Sigmoid colon (tissue), 7 donors: ENCODE results near the gene SLC44A5. TPM values are rescaled to one million over a fixed set of nuclear protein-coding genes. Genes with fewer than 3 reads are reported as not detected.
"Not testable (repeated sequence)": the region's sequence is repeated elsewhere in the genome, so short reads cannot be mapped to it uniquely, and the experiment has no call there.

Source experiments
- DNase-seq: peaks from one replicate; pipeline ENCODE4 v3.0.0-alpha.2; 2019
- H3K27ac ChIP-seq, 4 donors: fragments of 200-600 bp; sonication (generic); one replicate each; pipeline ENCODE4 v1.5.1; 2016 to 2019; ENCODE audit warnings: mild to moderate bottlenecking in 1 of 4
- H3K27me3 ChIP-seq, 3 donors: fragments of 200-600 bp; sonication (generic); one replicate each; pipeline ENCODE4 v1.5.1; 2019; ENCODE audit warnings: mild to moderate bottlenecking in 1 of 3
- H3K36me3 ChIP-seq, 4 donors: fragments of 200-600 bp; sonication (generic); one replicate each; pipeline ENCODE4 v1.5.1; 2016 to 2019
- H3K4me1 ChIP-seq, 4 donors: fragments of 200-600 bp; sonication (generic); one replicate each; pipeline ENCODE4 v1.5.1; 2017 to 2019
- H3K4me3 ChIP-seq, 4 donors: fragments of 200-600 bp; sonication (generic); one replicate each; pipeline ENCODE4 v1.5.1; 2017 to 2019; ENCODE audit warnings: mild to moderate bottlenecking in 2 of 4, moderate library complexity in 1 of 4
- H3K9me3 ChIP-seq, 4 donors: fragments of 200-600 bp in 3 of 4; sonication (generic) in 3 of 4; one replicate each; pipeline versions ENCODE4 v1.5.1 to v1.6.1; 2013 to 2019
- EP300 ChIP-seq, 4 donors: sonication (generic); formaldehyde crosslinking; IDR thresholded peaks; one replicate each; pipeline ENCODE4 v1.6.1; 2017; ENCODE audit warnings: antibody characterized with exemption in 4 of 4
- POLR2A ChIP-seq, 2 donors: fragments of 450-650 bp; IDR thresholded peaks; one replicate each; pipeline ENCODE4 v1.6.1; 2016; ENCODE audit warnings: antibody characterized with exemption in 2 of 2, mild to moderate bottlenecking in 2 of 2, moderate library complexity in 2 of 2
- POLR2AphosphoS5 ChIP-seq, 4 donors: sonication (generic); formaldehyde crosslinking; IDR thresholded peaks; one replicate each; pipeline ENCODE4 v1.6.1; 2017; ENCODE audit warnings: antibody characterized with exemption in 4 of 4
- WGBS, 2 donors: extraction: QIAGEN DNeasy Blood & Tissue Kit; methylation state at CpG; one replicate each; pipeline ENCODE4 v1.1.7; 2013; 5-methylcytosine and 5-hydroxymethylcytosine counted together
- intact Hi-C: fragments of 100-400 bp; cut with DNase I; formaldehyde crosslinking; loops from one replicate; pipeline ENCODE4 v1.15.1; 2023
- polyA plus RNA-seq, 3 donors: library from polyadenylated mRNA; stranded (reverse); fragments of 200-250 nt; gene quantifications; one replicate each; pipeline ENCODE4 v1.2.3, GENCODE V29; 2013
- total RNA-seq, 4 donors: library from RNA; depleted of rRNA; stranded (reverse); fragments of >200 nt; gene quantifications; one replicate each; pipeline ENCODE4 v1.1.0, GENCODE V29; 2016
- TF ChIP-seq, protein P1 (sequence below), 4 experiments: fragments of 450-650 bp in 3 of 4; fragments of 200-600 bp in 1 of 4; IDR thresholded peaks; one replicate each; pipeline ENCODE4 v1.5.1; 2016 to 2019; ENCODE audit warnings: antibody characterized with exemption in 4 of 4, mild to moderate bottlenecking in 3 of 4, moderate library complexity in 2 of 4
- donor health status: healthy with polysubstance abuse.
- donor health status: Bipolar disorder and iron deficiency.
- donor health status: healthy.

Gene SLC44A5
- total and polyA plus RNA-seq, 7 donors = 0.36 to 1.4 (median 0.67) TPM; not detected in 1

DNA sequence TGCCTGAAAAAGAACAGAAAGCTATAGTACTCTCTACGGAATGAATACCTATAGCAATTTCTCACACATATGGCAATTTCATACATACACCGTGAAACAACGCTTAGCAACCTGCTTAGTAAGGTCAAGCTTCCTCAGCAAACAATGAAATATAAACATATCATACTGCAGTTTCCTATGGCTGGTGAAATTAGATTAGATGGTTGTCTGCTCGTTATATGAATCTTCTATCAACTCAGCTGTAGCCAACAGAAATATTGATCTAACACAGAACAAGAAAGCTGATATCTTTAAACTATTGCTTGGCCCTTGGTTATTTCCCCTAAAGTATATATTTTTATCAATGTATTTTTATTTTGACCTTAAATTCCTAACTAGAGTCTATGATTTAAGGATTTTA is 187.8 kb downstream of the SLC44A5 start:
- no peaks in the 10 kb centered on the region for H3K4me1 ChIP-seq
- intact Hi-C loops = no loop called here
- no peak for DNase-seq
- WGBS, 2 donors = 22 to 50% methylated on average over 4 of the region's 4 CpGs
- H3K4me3 ChIP-seq = no peak overlapping the region
- TF ChIP-seq, protein P1, sequence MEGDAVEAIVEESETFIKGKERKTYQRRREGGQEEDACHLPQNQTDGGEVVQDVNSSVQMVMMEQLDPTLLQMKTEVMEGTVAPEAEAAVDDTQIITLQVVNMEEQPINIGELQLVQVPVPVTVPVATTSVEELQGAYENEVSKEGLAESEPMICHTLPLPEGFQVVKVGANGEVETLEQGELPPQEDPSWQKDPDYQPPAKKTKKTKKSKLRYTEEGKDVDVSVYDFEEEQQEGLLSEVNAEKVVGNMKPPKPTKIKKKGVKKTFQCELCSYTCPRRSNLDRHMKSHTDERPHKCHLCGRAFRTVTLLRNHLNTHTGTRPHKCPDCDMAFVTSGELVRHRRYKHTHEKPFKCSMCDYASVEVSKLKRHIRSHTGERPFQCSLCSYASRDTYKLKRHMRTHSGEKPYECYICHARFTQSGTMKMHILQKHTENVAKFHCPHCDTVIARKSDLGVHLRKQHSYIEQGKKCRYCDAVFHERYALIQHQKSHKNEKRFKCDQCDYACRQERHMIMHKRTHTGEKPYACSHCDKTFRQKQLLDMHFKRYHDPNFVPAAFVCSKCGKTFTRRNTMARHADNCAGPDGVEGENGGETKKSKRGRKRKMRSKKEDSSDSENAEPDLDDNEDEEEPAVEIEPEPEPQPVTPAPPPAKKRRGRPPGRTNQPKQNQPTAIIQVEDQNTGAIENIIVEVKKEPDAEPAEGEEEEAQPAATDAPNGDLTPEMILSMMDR (IDR thresholded peaks at IDR 0.05) = no peak
- TF ChIP-seq POLR2A (IDR thresholded peaks at IDR 0.05) (no peak), EP300 (IDR thresholded peaks at IDR 0.05) (no peak), POLR2AphosphoS5 (IDR thresholded peaks at IDR 0.05) (no peak)
- H3K36me3 ChIP-seq = no peaks in the 10 kb centered on the region
- H3K9me3 ChIP-seq = no peaks in the 10 kb centered on the region
- H3K27ac ChIP-seq = no peak overlapping the region
- no peaks in the 10 kb centered on the region for H3K27me3 ChIP-seq

DNA sequence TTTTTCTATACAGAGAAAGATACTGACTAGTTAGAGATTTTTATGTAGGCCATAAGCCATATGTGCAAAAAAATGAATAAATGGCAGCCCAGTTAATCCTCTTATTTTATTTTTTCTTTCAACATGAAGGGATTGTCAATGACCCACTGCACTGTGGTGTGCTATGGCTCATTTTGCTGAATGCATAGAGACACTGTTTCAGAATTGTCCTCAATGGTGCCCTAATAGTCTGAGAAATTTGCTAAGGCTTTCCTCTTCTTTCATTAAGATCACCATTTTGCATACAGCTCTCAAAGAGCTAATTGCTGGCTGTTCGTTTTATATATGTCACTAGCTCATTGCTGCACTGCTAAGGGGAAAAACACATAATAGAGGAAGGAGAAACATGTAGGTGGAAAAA is 189.5 kb downstream of the SLC44A5 start:
- intact Hi-C loops = no loop called here
- H3K4me3 ChIP-seq = no peak overlapping the region
- H3K27ac ChIP-seq = no peak overlapping the region
- no peaks in the 10 kb centered on the region for H3K27me3 ChIP-seq
- H3K4me1 ChIP-seq = no peaks in the 10 kb centered on the region
- no peaks in the 10 kb centered on the region for H3K36me3 ChIP-seq
- no peaks in the 10 kb centered on the region for H3K9me3 ChIP-seq
- TF ChIP-seq EP300 (IDR thresholded peaks at IDR 0.05) = no peak
- TF ChIP-seq, protein P1 (IDR thresholded peaks at IDR 0.05) = no peak
- TF ChIP-seq POLR2AphosphoS5 (IDR thresholded peaks at IDR 0.05) = no peak
- no peak for TF ChIP-seq POLR2A (IDR thresholded peaks at IDR 0.05)
- WGBS, 2 donors = 80 to 84% methylated on average over 1 of the region's 1 CpG
- no peak for DNase-seq

DNA sequence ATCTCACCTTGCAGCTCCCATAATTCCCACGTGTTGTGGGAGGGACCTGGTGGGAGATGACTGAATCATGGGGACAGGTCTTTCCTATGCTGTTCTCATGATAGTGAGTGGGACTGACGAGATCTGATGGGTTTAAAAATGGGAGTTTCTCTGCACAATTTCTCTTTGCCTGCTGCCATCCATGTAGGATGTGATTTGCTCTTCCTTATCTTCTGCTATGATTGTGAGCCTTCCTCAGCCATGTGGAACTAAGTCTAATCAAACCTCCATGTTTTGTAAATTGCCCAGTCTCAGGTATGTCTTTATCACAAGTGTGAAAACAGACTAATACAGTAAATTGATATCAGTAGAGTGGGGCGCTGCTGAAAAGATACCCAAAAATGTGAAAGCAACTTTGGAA is 195.7 kb downstream of the SLC44A5 start:
- no peak overlapping the region for H3K4me3 ChIP-seq
- intact Hi-C loops = no loop called here
- H3K27ac ChIP-seq = no peak overlapping the region
- H3K36me3 ChIP-seq = no peaks in the 10 kb centered on the region
- H3K4me1 ChIP-seq = no peaks in the 10 kb centered on the region
- peaks cover 0 to 7% (median 0%) of the 10 kb centered on the region in 4 donors for H3K9me3 ChIP-seq
- TF ChIP-seq, protein P1 (IDR thresholded peaks at IDR 0.05) = no peak
- TF ChIP-seq POLR2AphosphoS5 (IDR thresholded peaks at IDR 0.05) = no peak
- TF ChIP-seq POLR2A (IDR thresholded peaks at IDR 0.05) = no peak
- TF ChIP-seq EP300 (IDR thresholded peaks at IDR 0.05) = no peak
- 61 to 70% methylated on average over 3 of the region's 3 CpGs for WGBS, 2 donors
- DNase-seq = no peak
- no peaks in the 10 kb centered on the region for H3K27me3 ChIP-seq

DNA sequence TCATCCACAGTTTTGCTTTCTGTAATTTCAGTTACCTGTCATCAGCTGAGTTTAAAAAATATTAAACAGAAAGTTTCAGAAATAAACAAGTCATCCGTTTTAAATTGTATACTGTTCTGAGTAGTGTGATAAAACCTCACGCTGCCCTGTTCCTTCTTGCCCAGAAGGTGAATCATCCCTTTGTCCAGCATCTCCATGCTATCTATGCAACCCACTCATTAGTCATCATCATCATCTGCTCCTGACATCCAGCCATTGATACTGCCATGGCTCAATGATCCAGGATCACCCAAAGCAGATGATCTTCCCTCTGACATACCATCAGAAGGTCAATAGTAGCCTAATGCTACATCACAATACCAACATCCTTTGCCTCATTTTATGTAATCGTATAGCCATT is 198.3 kb downstream of the SLC44A5 start:
- DNase-seq = no peak
- TF ChIP-seq POLR2A (IDR thresholded peaks at IDR 0.05) = no peak
- TF ChIP-seq EP300 (IDR thresholded peaks at IDR 0.05) = no peak
- TF ChIP-seq, protein P1 (IDR thresholded peaks at IDR 0.05) = no peak
- no peak for TF ChIP-seq POLR2AphosphoS5 (IDR thresholded peaks at IDR 0.05)
- 76 to 78% methylated on average over 3 of the region's 3 CpGs for WGBS, 2 donors
- Histone ChIP-seq H3K27ac (no peak overlapping the region), H3K27me3 (no peaks in the 10 kb centered on the region), H3K4me1 (no peaks in the 10 kb centered on the region), H3K4me3 (no peak overlapping the region), H3K9me3 (peaks cover 0 to 7% (median 0%) of the 10 kb centered on the region in 4 donors), H3K36me3 (no peaks in the 10 kb centered on the region)
- intact Hi-C loops = no loop called here

DNA sequence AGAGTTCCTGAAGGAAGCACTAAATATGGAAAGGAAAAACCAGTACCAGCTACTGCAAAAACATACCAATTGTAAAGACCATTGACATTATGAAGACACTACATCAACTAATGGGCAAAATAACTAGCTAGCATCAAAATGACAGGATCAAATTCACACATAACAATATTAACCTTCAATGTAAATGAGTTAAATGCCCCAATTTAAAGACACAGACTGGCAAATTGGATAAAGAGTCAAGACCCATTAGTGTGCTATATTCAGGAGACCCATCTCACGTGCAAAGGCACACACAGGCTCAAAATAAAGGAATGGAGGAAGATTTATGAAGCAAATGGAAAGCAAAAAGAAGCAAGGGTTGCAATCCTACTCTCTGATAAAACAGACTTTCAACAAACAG is 206.2 kb downstream of the SLC44A5 start:
- H3K27ac ChIP-seq, H3K36me3 ChIP-seq, H3K4me1 ChIP-seq, DNase-seq, H3K9me3 ChIP-seq, H3K27me3 ChIP-seq, intact Hi-C loops, H3K4me3 ChIP-seq: not testable (repeated sequence)
- WGBS, 2 donors = 16 to 63% methylated on average over 1 of the region's 1 CpG

DNA sequence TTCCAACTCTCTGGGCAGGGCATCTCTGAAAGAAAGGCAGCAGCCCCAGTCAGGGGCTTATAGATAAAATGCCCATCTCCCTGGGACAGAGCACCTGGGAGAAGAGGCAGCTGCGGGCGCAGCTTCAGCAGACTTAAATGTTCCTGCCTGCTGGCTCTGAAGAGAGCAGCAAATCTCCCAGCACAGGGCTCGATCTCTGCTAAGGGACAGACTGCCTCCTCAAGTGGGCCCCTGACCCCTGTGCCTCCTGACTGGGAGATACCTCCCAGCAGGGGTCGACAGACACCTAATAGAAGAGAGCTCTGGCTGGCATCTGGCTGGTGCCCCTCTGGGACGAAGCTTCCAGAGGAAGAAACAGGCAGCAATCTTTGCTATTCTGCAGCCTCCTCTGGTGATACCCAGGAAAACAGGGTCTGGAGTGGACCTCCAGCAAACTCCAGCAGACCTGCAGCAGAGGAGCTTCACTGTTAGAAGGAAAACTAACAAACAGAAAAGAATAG is 207.7 kb downstream of the SLC44A5 start:
- H3K9me3 ChIP-seq, DNase-seq, H3K27me3 ChIP-seq, H3K4me1 ChIP-seq, H3K36me3 ChIP-seq, H3K27ac ChIP-seq, intact Hi-C loops, H3K4me3 ChIP-seq: not testable (repeated sequence)
- WGBS, 2 donors = 76 to 78% methylated on average over 5 of the region's 5 CpGs
